HG03135 (cell line): ENCODE results near the gene CPAMD8.
"Not testable (repeated sequence)": the region's sequence is repeated elsewhere in the genome, so short reads cannot be mapped to it uniquely, and the experiment has no call there.

Experiments used
- ATAC-seq: cut with Tn5 transposase; IDR thresholded peaks from one replicate; pipeline ENCODE4 v1.9.1; 2021; ENCODE audit warnings: mild to moderate bottlenecking, moderate library complexity; ENCODE audit not compliant: unreplicated experiment

The CPAMD8 gene

GRCh38 chr19:17043744-17044143 is 17.1 kb upstream of the CPAMD8 start:
- no peak for ATAC-seq

- ATAC-seq, result no peak
Measured at GRCh38 chr19:17041976-17042375, 15.4 kb upstream of the CPAMD8 start.

GRCh38 chr19:17037966-17038500 is 11.4 kb upstream of the CPAMD8 start:
- no peak for ATAC-seq

- ATAC-seq, result no peak
Measured at GRCh38 chr19:17037184-17037583, 10.6 kb upstream of the CPAMD8 start.

- ATAC-seq, result no peak
Measured at GRCh38 chr19:17036640-17037039, 10.0 kb upstream of the CPAMD8 start.

- ATAC-seq, result no peak
Measured at GRCh38 chr19:17035842-17036424, 9.3 kb upstream of the CPAMD8 start.

- ATAC-seq, result no peak
Measured at GRCh38 chr19:17031741-17032140, 5.1 kb upstream of the CPAMD8 start.

- no peak for ATAC-seq
Measured at GRCh38 chr19:17027535-17027975, 945 bp upstream of the CPAMD8 start.

GRCh38 chr19:17025991-17026658 is 485 bp downstream of the CPAMD8 start:
- no peak for ATAC-seq

GRCh38 chr19:17025361-17025760 is 1.2 kb downstream of the CPAMD8 start:
- no peak for ATAC-seq

- not testable (repeated sequence) for ATAC-seq
Measured at GRCh38 chr19:17024941-17025340, 1.7 kb downstream of the CPAMD8 start.

GRCh38 chr19:17023805-17024204 is 2.8 kb downstream of the CPAMD8 start:
- no peak for ATAC-seq

- ATAC-seq, result no peak
Measured at GRCh38 chr19:17022738-17023137, 3.9 kb downstream of the CPAMD8 start.

GRCh38 chr19:17021793-17022590 is 4.6 kb downstream of the CPAMD8 start:
- ATAC-seq, result no peak

- no peak for ATAC-seq
Measured at GRCh38 chr19:17021328-17021727, 5.3 kb downstream of the CPAMD8 start.

- ATAC-seq, result no peak
Measured at GRCh38 chr19:17020823-17021222, 5.8 kb downstream of the CPAMD8 start.

GRCh38 chr19:17020385-17020784 is 6.2 kb downstream of the CPAMD8 start:
- ATAC-seq, result no peak

GRCh38 chr19:17014212-17014861 is 12.3 kb downstream of the CPAMD8 start:
- not testable (repeated sequence) for ATAC-seq

- no peak for ATAC-seq
Measured at GRCh38 chr19:17011485-17011884, 15.1 kb downstream of the CPAMD8 start.

- ATAC-seq, result no peak
Measured at GRCh38 chr19:17006579-17006978, 20.0 kb downstream of the CPAMD8 start.

- no peak for ATAC-seq
Measured at GRCh38 chr19:17005000-17005399, 21.6 kb downstream of the CPAMD8 start.
